Activated CD8-positive, alpha-beta memory T cell treated with anti-CD3 and anti-CD28 coated beads, Interleukin-2, amount 50 U/mL, for 48 hours (primary cell): ENCODE results near the gene BRD1.

Experiments
- DNase-seq: peaks from one replicate; pipeline ENCODE4 v3.0.0-alpha.2; 2020

The BRD1 gene

DNA sequence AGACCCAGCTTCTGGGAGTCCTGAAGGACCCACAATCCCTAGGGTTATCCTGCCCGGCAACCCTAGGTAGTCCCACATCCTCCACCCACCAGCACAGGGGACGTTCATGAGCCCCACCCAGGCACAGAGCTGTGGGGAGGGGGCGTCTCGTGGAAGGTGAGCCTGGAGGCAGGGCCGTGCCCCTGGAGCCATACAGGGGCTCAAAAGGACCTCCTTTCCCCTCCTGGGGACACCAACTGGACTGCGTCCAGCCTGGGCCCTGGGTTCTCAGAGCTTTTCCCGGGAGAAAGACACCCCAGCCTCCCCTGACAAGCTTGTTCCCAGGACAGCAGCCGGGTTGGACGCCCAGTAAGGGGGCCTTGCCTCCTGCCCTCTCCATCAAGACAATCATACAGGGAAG lies 78.4 kb downstream of the BRD1 start:
- DNase-seq: no peak

DNA sequence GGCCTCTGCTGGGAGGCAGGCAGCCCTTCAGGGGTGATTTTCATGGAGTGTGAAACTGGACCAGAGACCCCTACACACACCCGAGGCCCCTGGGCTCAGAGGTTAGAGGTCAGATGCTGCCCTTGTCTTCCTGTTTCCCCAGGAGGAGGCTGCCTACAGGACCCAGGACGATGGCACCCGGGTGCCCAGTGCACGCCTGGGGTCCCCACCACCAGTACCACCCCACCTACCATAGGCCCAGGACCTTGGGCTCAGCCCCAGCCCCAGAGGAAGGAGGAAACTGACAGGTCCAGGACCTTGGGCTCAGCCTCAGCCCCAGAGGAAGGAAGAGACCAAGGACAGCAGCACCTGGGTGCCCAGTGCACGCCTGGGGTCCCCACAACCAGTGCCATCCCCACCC lies 79.2 kb downstream of the BRD1 start:
- no peak for DNase-seq

GRCh38 chr22:49747716-49748115 lies 80.0 kb downstream of the BRD1 start:
- no peak for DNase-seq

GRCh38 chr22:49747130-49747529 lies 80.5 kb downstream of the BRD1 start:
- no peak for DNase-seq

DNA sequence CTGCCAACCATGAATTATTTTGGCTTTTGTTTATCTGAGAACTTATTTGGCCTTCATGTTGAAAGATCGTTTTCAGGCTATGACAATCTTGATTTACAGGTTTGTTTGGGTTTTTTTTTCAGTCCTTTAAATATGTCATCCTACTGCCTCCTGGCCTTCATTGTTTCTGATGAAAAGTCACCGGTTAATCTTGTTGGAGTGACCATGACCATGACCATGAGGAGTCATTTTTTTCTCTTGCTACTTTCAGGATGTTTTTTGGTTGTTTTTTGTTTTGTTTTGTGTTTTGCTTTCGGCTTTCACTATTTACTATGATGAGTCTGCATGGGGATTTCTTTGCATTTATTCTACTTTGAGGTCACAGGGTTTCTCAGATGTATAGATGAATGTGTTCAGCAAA lies 81.6 kb downstream of the BRD1 start:
- DNase-seq: no peak

DNA sequence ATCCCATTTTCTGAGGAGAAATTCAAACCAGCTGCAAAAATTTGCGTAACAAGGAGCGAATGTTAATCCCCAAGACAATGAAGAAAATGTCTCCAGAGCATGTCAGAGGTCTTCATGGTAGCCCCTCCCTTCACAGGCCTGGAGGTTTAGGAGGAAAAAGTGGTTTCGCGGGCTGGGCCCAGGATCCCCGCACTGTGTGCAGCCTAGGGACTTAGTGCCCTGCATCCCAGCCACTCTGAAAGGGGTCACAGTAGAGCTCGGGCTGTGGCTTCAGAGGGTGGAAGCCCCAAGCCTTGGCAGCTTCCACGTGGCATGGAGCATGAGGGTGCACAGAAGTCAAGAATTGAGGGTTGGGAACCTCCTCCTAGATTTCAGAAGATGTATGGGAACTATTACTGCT lies 87.4 kb downstream of the BRD1 start:
- peak; percentile 18 for DNase-seq

DNA sequence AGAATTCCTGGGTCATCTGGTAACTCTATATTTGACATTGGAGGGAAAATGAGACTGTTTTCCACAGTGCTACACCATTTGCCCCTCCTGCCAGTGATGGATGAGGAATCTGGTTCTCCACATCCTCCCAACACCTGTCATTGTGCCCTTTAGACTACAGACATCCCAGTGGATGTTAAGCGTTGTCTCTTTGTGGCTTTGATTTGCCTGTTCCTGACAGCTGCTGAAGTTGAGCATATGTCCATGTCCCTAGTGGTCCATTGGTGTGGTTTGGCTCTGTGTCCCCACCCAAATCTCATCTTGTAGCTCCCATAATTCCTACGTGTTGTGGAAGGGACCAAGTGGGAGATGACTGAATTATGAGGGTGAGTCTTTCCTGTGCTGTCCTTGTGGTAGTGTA lies 88.5 kb downstream of the BRD1 start:
- no peak for DNase-seq

DNA sequence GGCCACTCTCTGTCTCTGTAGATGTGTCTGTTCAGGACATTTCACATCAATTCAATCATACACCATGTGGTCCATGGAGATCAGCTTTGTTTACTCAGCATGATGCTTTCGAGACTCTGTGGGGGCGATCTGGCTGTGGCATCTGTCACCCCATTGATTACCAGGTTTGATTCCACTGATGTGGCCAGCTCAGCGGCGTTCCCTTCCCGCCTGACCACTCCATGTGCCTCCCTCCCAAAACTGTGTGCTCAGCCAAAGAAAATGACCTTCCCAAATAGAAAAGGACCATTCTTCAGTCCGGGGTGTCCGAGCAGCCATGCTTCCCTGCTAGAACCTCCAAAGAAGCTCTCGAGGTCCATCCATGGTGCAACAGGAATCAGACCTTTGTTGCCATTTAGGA lies 89.1 kb downstream of the BRD1 start:
- peak; percentile 12 for DNase-seq

- DNase-seq: peak; percentile 18
Measured at GRCh38 chr22:49738006-49738405, 89.7 kb downstream of the BRD1 start.

- DNase-seq: peak; percentile 37
Measured at GRCh38 chr22:49737101-49737551, 90.5 kb downstream of the BRD1 start.

DNA sequence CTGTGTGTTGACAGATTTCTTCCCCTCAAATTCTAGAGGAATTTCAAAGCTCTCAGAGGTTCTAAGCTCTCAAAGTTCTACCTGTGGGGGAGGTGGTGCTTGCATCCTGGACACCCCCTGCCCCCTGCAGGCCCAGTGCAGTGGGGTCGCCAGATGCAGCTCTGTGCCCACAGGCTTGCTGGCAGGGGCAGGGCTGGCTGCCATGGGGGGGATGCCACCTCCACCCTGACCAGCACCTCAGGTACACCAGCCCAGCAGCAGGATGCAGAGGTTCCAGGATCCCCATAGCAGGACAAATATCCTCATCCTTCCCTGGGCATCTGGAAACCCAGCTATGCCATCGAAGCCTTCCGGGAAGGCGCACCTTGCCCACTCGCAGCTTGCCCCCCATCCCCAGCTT lies 91.1 kb downstream of the BRD1 start:
- peak; percentile 33 for DNase-seq

DNA sequence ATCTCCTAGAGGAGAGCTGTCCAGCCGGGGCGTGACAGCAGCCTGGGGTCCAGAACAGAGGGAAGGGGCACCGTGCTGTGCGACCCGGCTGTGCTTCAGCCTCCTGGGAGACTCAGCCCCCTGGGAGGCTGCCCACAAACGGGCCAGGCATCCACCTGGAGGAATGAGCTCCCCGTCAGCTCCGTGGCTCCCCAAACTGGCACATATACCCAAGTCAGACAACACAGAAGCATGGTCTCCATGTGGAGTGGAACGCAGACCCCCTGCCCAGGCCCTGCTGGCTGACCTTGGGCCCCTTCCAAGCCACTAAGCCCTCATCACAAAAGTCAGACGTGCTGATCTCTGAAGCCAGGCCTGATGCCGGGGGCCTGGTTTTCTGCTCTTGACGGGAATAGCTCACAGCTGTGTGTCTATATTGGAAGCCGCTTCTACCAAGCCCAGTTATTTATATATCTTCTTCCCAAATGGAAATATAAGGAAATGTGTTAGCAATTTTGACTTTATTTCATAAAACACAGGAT lies 91.7 kb downstream of the BRD1 start:
- DNase-seq: peak; percentile 43

DNA sequence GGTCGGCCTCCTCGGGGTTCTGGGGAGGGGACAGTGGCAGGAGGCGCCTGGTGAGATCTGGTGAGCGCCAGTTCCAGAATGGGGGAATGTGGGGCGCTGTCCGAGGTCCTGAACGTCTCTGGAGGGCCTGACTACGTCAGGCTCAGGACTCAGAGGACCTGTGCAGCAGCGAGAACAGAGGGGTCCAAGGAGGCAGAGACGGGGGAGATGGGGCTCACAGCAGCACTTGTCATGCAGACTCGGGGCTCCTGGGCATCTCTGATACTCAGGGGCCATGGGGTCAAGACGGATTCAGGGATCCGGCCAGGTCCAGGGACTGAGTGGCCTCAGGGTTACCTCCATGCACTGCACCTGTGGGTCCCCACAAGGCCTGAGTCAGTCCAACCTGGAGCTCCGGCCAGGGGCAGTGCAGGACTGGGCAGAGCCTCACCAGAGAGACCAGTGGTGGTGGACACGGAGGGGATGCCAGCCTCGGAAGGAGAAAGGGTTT lies 92.2 kb downstream of the BRD1 start:
- DNase-seq: peak; percentile 61

GRCh38 chr22:49734882-49735281 lies 92.8 kb downstream of the BRD1 start:
- peak; percentile 33 for DNase-seq

DNA sequence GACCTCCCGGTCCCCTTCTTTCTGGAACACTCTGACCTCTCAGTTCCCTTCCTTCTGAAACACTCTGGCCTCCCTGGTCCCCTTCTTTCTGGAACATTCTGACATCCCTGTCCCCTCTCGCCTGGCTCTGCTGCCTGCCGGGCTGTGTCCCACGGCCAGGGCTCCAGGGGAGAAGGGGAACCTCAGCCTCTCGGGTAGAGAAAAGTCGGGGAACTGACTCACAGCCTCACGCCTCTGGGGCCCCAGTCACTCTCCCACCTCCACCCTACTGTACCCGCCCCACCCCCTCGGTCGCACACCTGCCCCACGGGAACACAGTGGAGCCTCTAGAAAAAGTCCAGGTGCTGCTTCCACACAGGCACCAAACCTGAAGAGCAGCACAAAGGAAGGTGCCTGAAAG lies 93.3 kb downstream of the BRD1 start:
- DNase-seq: peak; percentile 25

- DNase-seq: peak; percentile 45
Measured at GRCh38 chr22:49733631-49734030, 94.0 kb downstream of the BRD1 start.

DNA sequence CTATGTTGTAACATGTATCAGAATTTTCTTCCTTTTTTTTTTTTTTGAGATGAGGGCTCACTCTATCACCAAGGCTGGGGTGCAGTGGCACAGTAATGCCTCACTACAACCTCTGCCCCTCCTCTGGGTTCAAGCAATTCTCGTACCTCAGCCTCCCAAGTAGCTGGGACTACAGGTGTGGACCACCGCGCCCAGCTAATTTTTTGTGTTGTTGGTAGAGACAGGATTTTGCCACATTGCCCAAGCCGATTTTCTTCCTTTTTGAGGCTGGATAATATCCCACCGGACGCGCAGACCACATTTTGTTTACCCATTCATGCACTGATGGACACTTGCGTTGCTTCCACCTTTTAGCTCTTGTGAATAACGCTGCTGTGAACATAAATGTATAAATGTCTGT lies 97.0 kb downstream of the BRD1 start:
- peak; percentile 29 for DNase-seq

DNA sequence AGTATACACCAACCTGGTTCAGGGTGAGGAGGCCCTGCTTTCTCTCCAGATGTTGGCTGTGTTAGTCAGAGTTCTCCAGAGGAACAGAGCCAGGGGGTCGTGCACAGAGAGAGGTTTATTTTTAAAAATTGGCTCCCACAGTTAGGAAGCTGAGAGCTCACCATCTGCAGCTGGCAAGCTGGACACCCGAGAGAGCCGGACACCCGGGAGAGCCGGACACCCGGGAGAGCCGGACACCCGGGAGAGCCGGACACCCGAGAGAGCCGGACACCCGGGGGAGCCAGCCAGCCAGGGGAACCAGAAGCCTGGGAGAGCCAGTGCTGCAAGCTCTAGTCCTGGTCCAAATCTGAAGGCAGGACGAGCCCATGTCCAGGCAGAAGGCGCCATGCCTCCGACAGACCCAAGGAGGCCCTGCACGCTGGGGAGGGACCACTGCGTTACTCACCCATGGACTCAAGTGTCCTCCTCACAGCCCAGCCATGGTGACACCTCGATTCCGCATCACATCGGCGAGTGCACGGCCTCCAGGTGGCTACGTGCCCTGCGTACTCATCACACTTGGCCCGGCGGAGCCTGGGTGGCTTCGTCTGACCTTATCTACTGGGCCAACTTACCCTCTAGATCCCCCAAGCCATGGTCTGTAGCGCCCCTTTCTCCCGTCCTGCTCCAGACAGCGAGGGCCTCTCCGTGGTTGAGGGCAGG lies 99.0 kb downstream of the BRD1 start:
- peak; percentile 46 for DNase-seq

DNA sequence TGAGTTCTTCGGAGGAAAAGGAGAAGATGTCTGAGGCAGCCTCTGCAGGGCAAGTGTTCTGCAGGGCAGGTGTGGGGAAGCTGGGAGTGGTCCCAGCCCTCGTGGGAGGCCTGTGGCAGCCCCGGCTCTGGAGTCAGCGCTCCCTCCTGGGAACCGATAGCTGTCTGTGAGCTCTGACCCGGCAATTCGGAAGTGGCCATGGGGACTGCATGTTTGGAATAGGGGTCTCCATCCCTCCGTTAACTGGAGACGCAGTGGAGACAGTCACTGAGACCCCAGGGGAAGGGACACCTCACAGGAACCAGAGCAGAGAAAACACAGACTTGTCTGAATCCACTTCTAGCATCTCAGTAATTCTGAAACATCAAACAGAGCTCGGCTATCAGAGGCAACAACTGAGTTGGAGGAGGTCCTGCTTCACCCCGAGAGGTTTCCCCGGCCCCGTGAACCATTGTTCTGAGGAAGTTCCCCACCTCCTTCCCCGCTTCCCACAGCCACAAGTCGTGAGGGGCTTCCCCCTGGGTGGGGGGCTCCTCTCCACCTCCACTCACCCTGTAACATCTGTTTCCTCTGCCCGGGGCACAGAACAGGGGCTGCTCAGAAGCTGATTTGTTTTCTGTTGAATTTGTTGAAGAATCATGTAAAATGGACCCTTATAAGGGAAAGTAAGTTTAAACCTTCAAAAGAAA lies 99.6 kb downstream of the BRD1 start:
- peak; percentile 46 for DNase-seq

DNA sequence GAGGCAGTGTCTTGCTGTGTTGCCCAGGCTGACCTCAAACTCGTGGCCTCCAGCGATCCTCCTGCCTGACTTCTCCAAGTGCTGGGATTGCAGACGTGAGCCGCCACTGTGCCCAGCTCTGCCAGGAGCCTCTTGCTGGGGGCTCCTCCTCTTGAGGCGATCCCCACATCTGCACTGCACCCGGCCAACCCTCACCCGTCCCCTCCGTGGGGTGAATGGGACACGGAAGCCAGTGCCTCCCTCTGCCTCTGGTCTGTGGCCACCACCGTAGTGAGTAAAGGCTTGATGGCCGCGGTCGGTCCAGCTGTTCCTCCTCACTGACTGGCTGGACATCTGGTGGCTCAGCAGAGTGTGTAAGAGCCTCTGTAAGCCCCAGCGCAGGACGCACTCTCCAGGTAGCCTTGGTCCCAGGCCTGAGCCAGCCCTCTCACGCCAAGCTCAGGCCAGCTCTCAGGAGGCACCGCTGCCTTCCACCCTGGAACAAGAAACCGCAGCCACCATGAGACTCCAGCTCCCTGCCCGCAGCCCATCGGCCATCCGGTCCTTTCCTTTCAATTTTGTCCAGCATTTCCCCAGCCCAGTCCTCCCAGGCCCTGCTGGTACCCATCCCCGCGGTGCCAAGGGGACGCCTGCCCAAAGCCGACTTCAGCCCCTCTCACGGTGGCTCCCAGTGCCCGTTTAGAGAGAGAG lies 100.3 kb downstream of the BRD1 start:
- DNase-seq: no peak

DNA sequence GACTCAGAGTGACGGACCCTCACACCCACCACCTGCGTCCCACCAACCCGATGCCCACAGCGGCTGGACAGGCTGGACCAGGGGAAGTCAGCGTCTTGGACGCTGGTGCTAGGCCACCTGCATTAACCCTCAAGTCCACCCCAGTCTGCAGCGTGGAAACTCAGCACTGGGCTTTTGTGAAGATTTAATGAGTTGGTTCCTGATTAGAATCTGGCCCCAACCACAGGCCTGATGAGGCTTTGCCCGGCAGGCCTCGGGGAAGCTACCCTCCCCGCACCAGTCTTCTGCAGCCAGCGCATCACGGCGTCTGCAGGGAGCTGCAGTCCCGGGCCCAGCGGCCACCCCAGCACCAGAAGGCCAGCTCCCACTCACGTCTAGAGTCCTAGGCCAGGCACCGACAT lies 101.0 kb downstream of the BRD1 start:
- no peak for DNase-seq

DNA sequence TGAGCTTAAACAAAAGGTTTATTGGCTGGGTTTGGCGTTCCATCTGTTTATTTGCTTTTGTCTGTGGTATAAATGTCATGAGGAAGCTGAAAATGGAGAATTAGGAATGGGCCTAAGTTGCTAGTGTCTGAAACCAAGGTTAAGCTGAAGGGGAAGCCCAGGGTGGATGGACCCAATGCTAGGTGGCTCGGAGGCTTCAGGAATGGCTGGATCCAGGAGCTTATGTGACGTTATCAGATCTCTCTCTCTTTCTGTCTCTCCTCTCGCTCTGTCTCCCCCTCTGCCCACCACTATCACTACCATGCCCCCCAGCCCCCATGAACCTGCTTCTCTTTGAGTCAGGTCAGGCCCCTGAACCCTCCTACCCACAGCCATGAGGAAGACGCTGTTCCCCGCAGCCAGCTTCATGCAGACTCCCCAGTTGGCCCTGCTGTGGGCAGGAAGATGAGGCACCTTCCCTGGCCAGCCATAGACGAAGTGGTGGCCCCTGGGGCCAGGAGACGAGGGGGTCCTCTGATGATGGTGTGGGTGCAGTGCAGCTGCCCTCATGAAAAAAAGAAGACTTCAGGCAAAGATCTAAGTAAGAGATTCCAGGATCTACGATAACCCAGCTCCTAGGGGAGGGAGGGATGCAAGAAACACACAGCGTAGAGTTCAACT lies 101.5 kb downstream of the BRD1 start:
- DNase-seq: no peak

DNA sequence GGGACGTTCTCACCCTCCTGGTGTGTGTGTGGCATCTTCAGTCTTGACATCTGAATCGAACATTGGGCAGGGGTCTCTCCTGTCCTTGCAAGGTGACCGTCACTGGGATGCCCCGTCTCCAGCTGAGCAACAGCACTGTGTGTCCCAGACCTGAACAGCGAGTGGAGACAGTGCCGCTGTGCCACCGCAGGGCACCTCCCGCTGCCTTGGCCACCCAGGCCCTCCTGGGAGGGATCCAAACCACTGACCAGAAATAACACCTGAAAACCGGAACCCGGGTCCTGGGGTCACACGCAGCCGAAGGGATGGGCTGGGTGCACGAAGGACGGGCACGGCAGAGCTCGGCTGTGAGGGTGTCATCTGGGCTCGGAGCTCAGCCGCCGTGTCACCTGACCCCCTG lies 102.2 kb downstream of the BRD1 start:
- no peak for DNase-seq
